Osteoblast (primary cell): ENCODE results near the gene ASCC1. TPM values are rescaled to one million over a fixed set of nuclear protein-coding genes. Genes with fewer than 3 reads are reported as not detected.
A peak's percentile ranks its signal among the peaks of the same experiment; 100 is the strongest.

Source experiments
- DNase-seq: peaks from one replicate; pipeline ENCODE4 v3.0.0; 2011; ENCODE audit warnings: low spot score, mixed read lengths; ENCODE audit not compliant: insufficient read length; ENCODE audit errors: missing footprints
- H2AFZ ChIP-seq: 2 replicates; pipeline ENCODE4 v1.6.0; 2011; ENCODE audit warnings: mild to moderate bottlenecking, low read length
- H3K27ac ChIP-seq: 2 replicates; pipeline ENCODE4 v1.5.1; 2011; ENCODE audit warnings: mild to moderate bottlenecking, low read depth, low read length, moderate library complexity
- H3K27me3 ChIP-seq: 2 replicates; pipeline ENCODE4 v1.6.0; 2012; ENCODE audit warnings: mild to moderate bottlenecking, control low read depth, inconsistent platforms, low read length, moderate library complexity; ENCODE audit not compliant: insufficient read depth
- H3K36me3 ChIP-seq: 2 replicates; pipeline ENCODE4 v1.5.1; 2011; ENCODE audit warnings: mild to moderate bottlenecking, low read length, control low read depth, moderate library complexity; ENCODE audit not compliant: insufficient read depth
- H3K4me1 ChIP-seq: 2 replicates; pipeline ENCODE4 v1.5.1; 2011; ENCODE audit warnings: mild to moderate bottlenecking, low read length, control low read depth, moderate library complexity; ENCODE audit not compliant: insufficient read depth
- H3K4me2 ChIP-seq: 2 replicates; pipeline ENCODE4 v1.6.0; 2011; ENCODE audit warnings: mild to moderate bottlenecking, low read length; ENCODE audit not compliant: insufficient read depth
- H3K4me3 ChIP-seq: fragments of 200-600 bp; sonication (generic); 3 replicates; pipeline ENCODE4 v1.5.1; 2012; ENCODE audit warnings: mild to moderate bottlenecking, low read length, inconsistent platforms; ENCODE audit not compliant: insufficient read depth
- H3K79me2 ChIP-seq: 2 replicates; pipeline ENCODE4 v1.6.0; 2012; ENCODE audit warnings: mild to moderate bottlenecking, low read length, control low read depth, inconsistent platforms; ENCODE audit not compliant: insufficient read depth
- H3K9me3 ChIP-seq: 2 replicates; pipeline ENCODE4 v1.5.1; 2011; ENCODE audit warnings: low read depth, low read length, control low read depth
- H4K20me1 ChIP-seq: 2 replicates; pipeline ENCODE4 v1.6.0; 2012; ENCODE audit warnings: mild to moderate bottlenecking, low read length, control low read depth; ENCODE audit not compliant: insufficient read depth
- total RNA-seq: library from RNA; depleted of rRNA; stranded (reverse); fragments of >200 nt; gene quantifications from 2 replicates; pipeline ENCODE4 v1.2.3, GENCODE V29; 2012
- TF ChIP-seq, protein P1 (sequence below): IDR thresholded peaks from 2 replicates; pipeline ENCODE4 v1.5.1; 2011; ENCODE audit warnings: mild to moderate bottlenecking, low read depth, low read length, moderate library complexity; ENCODE audit errors: extremely low read depth

The ASCC1 gene
- total RNA-seq, 1 donor = 40.2 TPM

DNA sequence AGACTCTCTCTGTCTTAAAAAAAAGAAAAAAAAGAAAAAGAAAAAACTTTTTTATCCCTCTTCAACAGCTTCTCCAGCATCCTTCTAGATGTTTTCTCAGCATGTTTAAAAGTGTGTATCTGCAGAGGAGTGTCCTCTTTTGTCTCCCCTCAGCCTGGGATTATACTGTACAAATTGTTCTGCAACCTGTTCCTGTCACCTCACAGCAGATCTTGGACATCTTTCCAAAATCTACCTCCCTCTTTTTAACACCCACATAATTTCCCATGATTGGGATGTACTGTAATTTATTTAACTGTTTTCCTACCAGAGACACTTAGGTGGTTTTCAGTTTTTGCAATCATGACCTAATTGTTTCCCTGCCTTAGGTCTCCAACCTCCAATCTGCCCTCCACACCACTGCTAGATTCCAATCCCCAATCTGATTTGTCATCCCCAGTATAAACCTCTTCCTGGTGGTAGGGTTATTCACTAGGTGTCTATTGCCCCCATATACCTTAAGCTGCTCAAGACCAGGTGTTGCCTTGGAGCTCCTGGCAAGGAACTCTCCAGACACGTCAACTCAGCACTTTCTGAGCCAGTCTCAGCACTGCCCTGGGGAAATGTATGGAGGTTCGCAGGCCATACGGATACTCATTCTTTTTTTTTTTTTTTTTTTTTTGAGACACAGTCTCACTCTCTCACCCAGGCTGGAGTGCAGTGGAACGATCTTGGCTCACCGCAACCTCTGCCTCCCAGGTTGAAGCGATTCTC, 40.1 kb upstream of the ASCC1 start:
- no peaks in the 10 kb centered on the region for H3K36me3 ChIP-seq
- H3K79me2 ChIP-seq = no peaks in the 10 kb centered on the region
- H3K4me2 ChIP-seq = no peak overlapping the region
- no peak for DNase-seq
- TF ChIP-seq, protein P1, sequence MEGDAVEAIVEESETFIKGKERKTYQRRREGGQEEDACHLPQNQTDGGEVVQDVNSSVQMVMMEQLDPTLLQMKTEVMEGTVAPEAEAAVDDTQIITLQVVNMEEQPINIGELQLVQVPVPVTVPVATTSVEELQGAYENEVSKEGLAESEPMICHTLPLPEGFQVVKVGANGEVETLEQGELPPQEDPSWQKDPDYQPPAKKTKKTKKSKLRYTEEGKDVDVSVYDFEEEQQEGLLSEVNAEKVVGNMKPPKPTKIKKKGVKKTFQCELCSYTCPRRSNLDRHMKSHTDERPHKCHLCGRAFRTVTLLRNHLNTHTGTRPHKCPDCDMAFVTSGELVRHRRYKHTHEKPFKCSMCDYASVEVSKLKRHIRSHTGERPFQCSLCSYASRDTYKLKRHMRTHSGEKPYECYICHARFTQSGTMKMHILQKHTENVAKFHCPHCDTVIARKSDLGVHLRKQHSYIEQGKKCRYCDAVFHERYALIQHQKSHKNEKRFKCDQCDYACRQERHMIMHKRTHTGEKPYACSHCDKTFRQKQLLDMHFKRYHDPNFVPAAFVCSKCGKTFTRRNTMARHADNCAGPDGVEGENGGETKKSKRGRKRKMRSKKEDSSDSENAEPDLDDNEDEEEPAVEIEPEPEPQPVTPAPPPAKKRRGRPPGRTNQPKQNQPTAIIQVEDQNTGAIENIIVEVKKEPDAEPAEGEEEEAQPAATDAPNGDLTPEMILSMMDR = no peak
- no peaks in the 10 kb centered on the region for H4K20me1 ChIP-seq
- peaks cover 24% of the 10 kb centered on the region for H3K4me1 ChIP-seq
- H3K9me3 ChIP-seq = no peaks in the 10 kb centered on the region
- no peak overlapping the region for H3K4me3 ChIP-seq
- H3K27ac ChIP-seq = no peak overlapping the region
- H3K27me3 ChIP-seq = no peaks in the 10 kb centered on the region
- no peak overlapping the region for H2AFZ ChIP-seq

DNA sequence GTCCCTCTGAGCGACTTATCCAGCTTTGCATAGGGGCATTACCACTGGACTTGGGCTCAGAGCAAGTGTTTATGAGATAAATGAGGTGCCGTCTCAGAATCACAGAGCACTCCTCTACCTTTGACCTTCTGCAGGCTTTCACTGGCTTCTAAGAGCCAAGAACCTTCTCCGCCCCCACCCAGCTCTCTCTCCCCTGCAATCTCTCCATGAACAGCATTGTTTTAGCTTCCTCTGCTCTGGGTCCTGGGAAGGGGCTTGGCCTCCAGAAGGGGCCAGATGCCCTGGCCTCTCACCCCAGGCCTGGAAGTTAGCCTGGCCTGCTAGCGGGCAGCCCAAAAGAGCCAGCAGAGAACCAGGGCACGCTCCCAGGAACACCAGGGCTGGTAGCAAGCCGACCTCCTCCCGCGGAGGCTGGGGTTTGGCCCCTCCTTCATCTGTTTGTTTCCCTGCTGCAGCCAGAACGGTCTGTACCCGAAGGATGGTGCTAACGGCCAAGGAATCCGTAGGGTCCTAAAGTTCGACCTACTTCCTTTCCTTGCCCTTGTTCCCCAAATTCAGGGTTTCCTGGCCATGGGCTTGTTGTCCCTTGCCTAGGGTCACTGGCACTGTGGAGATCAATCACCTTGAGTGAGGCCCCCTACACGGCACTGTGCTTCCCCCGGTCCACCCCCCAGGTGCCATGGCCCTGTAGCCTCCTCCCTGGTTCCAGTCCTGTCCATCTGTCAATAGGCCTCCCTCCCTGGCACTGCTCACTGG, 38.9 kb upstream of the ASCC1 start:
- H3K4me1 ChIP-seq = peaks cover 21% of the 10 kb centered on the region
- no peaks in the 10 kb centered on the region for H3K27me3 ChIP-seq
- peak overlapping the region; percentile 20 for H3K4me3 ChIP-seq
- H3K27ac ChIP-seq = no peak overlapping the region
- H3K36me3 ChIP-seq = no peaks in the 10 kb centered on the region
- H2AFZ ChIP-seq = peak overlapping the region; percentile 95
- DNase-seq = peak; percentile 93
- TF ChIP-seq, protein P1 = no peak
- H3K4me2 ChIP-seq = peak overlapping the region; percentile 54
- H4K20me1 ChIP-seq = no peaks in the 10 kb centered on the region
- no peaks in the 10 kb centered on the region for H3K9me3 ChIP-seq
- no peaks in the 10 kb centered on the region for H3K79me2 ChIP-seq

DNA sequence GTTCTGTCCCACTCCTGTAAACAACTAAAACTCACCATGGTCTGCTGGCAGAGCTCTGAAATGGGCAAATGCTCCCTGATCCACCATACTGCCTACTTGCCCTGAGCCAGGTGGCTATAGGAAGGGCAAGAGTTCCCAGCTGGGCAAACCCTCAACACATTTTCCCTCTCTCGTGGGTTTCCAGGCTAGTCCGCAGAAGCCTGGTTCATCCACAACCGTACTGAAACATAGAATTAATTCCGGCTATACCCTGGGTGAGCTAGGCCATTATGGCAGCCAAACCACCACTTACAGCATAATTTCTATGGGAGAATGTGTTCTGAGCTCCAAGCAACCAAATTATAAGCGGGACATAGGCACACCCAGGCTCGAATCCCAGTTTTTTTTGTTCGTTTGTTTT, 37.5 kb upstream of the ASCC1 start:
- no peaks in the 10 kb centered on the region for H3K79me2 ChIP-seq
- H3K4me3 ChIP-seq = no peak overlapping the region
- no peaks in the 10 kb centered on the region for H3K27me3 ChIP-seq
- no peak overlapping the region for H3K4me2 ChIP-seq
- TF ChIP-seq, protein P1 = no peak
- DNase-seq = no peak
- no peaks in the 10 kb centered on the region for H3K36me3 ChIP-seq
- peak overlapping the region; percentile 56 for H2AFZ ChIP-seq
- H3K4me1 ChIP-seq = peaks cover 16% of the 10 kb centered on the region
- H3K27ac ChIP-seq = no peak overlapping the region
- H4K20me1 ChIP-seq = no peaks in the 10 kb centered on the region
- no peaks in the 10 kb centered on the region for H3K9me3 ChIP-seq

- Histone ChIP-seq H3K36me3 (no peaks in the 10 kb centered on the region), H3K79me2 (no peaks in the 10 kb centered on the region), H3K4me2 (no peak overlapping the region), H3K4me1 (peaks cover 22% of the 10 kb centered on the region), H3K27me3 (no peaks in the 10 kb centered on the region), H3K27ac (no peak overlapping the region), H2AFZ (peak overlapping the region; percentile 56), H4K20me1 (no peaks in the 10 kb centered on the region), H3K9me3 (no peaks in the 10 kb centered on the region), H3K4me3 (no peak overlapping the region)
- TF ChIP-seq, protein P1 = no peak
- DNase-seq = no peak
Observed at GRCh38 chr10:72252972-72253371, 36.9 kb upstream of the ASCC1 start.
